Measurements from ENCODE around the gene NPIPB2.

The NPIPB2 gene

GRCh38 chr16:11913425-11914079, 28.3 kb downstream of the NPIPB2 start:
- DNase-seq (ENCODE audit: low read depth in 2 of 2) = peak in 1 of 2 donors; percentile 41
- TF ChIP-seq CTCF (IDR thresholded peaks at IDR 0.05; ENCODE audit: low read depth, low read length) = no peak
- peak overlapping the region; percentile 72 to 90 for H3K4me3 ChIP-seq (replicated peaks in 1 of 2; ENCODE audit: low read depth in 2 of 2, low read length in 2 of 2)

GRCh38 chr16:11909653-11910545, 31.9 kb downstream of the NPIPB2 start:
- no peak overlapping the region for H3K4me3 ChIP-seq (replicated peaks in 1 of 2; ENCODE audit: low read depth in 2 of 2, low read length in 2 of 2)
- DNase-seq (ENCODE audit: low read depth in 2 of 2) = peak; percentile 14 to 18
- no peak for TF ChIP-seq CTCF (IDR thresholded peaks at IDR 0.05; ENCODE audit: low read depth, low read length)

- DNase-seq (ENCODE audit: low read depth in 2 of 2) = no peak
- H3K4me3 ChIP-seq (replicated peaks in 1 of 2; ENCODE audit: low read depth in 2 of 2, low read length in 2 of 2) = no peak overlapping the region
- TF ChIP-seq CTCF (IDR thresholded peaks at IDR 0.05; ENCODE audit: low read depth, low read length) = no peak
These were observed 34.5 kb downstream of the NPIPB2 start for GRCh38 chr16:11907160-11907970.

DNA sequence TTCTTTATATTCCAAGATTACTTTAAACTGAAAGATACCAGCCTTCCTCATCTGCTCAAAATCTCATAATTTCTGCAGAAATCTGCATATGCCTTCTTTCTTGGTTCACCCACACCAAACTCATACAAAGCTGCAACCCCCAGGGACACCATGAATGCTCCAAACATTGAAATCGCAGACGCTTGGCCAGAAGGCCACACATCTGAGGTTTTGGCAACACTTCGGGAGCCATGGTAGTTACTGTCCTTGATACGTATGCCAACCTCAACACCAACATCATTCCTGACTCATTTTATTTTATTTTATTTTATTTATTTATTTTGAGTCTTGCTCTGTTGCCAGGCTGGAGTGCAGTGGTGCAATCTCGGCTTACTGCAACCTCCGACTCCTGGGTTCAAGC, 37.9 kb downstream of the NPIPB2 start:
- no peak for TF ChIP-seq CTCF (IDR thresholded peaks at IDR 0.05; ENCODE audit: low read depth, low read length)
- peak in 1 of 2 donors; percentile 16 for DNase-seq (ENCODE audit: low read depth in 2 of 2)
- H3K4me3 ChIP-seq (replicated peaks in 1 of 2; ENCODE audit: low read depth in 2 of 2, low read length in 2 of 2) = no peak overlapping the region

GRCh38 chr16:11901091-11901490, 40.8 kb downstream of the NPIPB2 start:
- no peak for TF ChIP-seq CTCF (IDR thresholded peaks at IDR 0.05; ENCODE audit: low read depth, low read length)
- H3K4me3 ChIP-seq (replicated peaks in 1 of 2; ENCODE audit: low read depth in 2 of 2, low read length in 2 of 2) = no peak overlapping the region
- peak in 1 of 2 donors; percentile 15 for DNase-seq (ENCODE audit: low read depth in 2 of 2)

- no peak overlapping the region for H3K4me3 ChIP-seq (replicated peaks in 1 of 2; ENCODE audit: low read depth in 2 of 2, low read length in 2 of 2)
- peak; percentile 54 to 83 for DNase-seq (ENCODE audit: low read depth in 2 of 2)
- TF ChIP-seq CTCF (IDR thresholded peaks at IDR 0.05; ENCODE audit: low read depth, low read length) = no peak
These were observed 45.2 kb downstream of the NPIPB2 start for GRCh38 chr16:11896486-11897176.
